ENCODE results near the gene PARD3B.
"Not testable (repeated sequence)": the region's sequence is repeated elsewhere in the genome, so short reads cannot be mapped to it uniquely, and the experiment has no call there.

PARD3B gene

DNA sequence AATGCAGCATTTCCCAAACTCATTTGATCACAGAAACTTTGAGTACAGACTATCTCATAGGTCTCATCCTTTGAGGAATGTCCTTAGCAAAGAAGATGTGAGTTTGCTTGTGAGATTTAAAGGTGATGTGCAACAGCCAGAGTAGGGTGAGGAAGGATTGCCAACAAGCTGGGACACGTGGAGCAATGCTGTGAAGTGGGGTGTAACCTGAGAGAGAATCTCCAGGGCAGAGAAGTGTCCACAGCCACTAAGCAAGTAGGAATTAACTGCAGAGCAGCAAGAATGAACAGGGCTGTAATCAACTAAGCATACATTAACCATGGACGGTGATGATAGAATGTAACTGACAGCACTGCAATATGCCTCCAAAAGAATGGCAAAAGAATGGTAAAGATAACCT, 667.1 kb downstream of the PARD3B start:
- no peak for DNase-seq
- no peak for TF ChIP-seq POLR2A (IDR thresholded peaks at IDR 0.05; ENCODE audit: low read length)
- no peak for TF ChIP-seq GATA1 (IDR thresholded peaks at IDR 0.05; ENCODE audit: low read depth, low read length)

DNA sequence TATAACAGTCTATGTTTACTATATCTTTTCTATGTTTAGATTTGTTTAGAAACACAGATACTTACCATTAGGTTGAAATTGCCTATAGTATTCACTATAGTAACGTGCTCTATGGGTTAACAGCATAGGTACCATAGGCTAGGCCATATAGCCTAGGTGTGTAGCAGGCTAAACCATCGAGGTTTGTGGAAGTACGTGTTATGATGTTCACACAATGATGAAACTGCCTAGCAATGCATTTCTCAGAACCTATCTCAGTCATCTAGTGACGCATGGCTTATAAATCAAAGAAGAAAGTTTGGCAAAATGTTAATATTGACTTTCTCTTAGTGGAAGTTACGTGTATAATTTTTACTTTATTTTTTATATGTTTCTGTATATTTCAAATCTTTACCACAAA, 670.8 kb downstream of the PARD3B start:
- DNase-seq: peak in 1 of 2 experiments; percentile 21
- TF ChIP-seq POLR2A (IDR thresholded peaks at IDR 0.05; ENCODE audit: low read length) (no peak), GATA1 (IDR thresholded peaks at IDR 0.05; ENCODE audit: low read depth, low read length) (no peak)

DNA sequence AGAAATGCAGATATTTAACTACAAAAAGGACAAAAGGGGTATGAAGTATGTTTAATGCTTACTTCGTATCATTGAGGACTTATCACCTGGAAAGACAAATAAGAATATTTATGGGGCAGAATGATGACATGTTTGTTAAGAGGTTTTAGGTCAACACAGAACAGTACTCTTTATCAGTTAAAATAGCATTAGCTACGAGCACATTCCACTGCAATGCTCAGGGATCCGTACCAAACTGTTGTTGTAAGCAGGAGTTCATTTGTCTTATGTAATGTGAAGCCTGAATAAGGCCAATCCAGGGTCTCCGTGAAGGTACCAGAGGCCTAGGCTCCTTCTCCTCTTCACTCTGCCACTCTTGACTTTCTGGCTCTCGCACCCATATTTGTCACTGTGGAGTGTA, 671.3 kb downstream of the PARD3B start:
- DNase-seq: no peak
- TF ChIP-seq GATA1 (IDR thresholded peaks at IDR 0.05; ENCODE audit: low read depth, low read length): no peak
- no peak for TF ChIP-seq POLR2A (IDR thresholded peaks at IDR 0.05; ENCODE audit: low read length)

DNA sequence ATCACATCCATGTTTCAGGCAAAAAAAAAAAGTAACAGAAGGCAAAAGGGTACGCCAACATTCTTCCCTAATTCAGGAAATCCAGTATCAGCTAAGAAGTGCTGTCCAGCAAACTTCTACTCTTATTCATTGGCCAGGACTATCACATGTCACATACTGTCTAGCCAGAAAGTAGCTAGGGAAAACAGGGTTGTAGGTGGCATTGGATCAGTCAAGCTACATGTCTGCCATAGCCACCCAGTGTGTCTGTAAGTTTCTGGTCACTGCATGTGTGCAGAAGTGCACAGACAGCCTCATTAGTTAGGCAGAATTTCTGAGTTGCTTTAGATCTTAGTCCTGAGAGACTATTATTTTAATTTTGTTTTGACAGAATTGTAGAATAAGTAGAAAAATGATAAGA, 671.7 kb downstream of the PARD3B start:
- no peak for DNase-seq
- TF ChIP-seq POLR2A (IDR thresholded peaks at IDR 0.05; ENCODE audit: low read length): no peak
- TF ChIP-seq GATA1 (IDR thresholded peaks at IDR 0.05; ENCODE audit: low read depth, low read length): no peak

DNA sequence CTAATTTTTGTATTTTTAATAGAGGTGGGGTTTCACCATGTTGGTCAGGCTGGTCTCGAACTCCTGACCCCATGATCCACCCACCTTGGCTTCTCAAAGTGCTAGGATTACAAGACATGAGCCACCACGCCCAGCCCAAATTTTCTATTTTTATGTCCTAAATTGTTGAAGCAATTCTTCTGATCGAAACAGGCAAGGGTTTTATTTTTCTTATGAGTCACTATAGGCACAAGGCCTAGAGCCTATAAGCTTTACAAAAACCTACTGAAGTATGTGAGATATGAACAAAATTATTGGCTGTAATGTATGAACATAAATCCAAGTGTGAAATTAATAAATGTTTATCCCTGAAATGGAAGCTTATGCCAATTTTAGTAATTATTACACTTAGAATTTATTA, 672.8 kb downstream of the PARD3B start:
- TF ChIP-seq POLR2A (IDR thresholded peaks at IDR 0.05; ENCODE audit: low read length) (no peak), GATA1 (IDR thresholded peaks at IDR 0.05; ENCODE audit: low read depth, low read length) (no peak)
- DNase-seq: no peak

DNA sequence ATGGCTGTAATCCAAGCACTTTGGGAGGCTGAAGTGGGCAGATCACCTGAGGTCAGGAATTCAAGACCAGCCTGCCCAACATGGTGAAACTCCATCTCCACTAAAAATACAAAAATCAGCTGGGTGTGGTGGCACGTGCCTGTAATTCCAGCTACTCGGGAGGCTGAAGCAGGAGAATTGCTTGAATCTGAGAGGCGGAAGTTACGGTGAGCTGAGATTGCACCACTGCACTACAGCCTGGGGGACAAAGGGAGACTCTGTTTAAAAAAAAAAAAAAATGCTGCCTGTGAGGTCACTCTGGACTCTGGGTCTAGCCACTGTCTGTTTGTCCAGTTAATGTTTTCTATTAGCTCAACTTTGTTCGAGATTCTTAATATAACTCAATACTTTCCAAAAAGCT, 673.5 kb downstream of the PARD3B start:
- not testable (repeated sequence) for DNase-seq

DNA sequence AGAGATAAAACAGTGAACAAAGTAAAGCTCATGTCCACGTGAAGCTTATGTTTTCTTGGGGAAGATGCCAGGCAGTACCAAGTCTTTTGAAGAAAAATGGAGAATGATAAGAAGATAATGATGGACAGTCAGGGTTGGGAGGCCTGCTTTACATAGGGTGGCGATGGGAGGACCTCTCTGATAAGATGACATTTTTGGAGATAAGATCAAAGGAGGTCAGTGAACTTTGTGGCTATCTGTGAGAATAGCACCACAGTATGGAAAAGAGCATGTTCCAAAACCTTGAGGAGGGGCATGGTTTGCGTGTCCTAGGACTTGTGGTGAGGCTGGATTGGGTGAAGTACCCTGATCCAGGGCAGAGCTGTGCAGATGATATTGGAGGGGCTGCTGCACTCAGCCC, 675.3 kb downstream of the PARD3B start:
- TF ChIP-seq GATA1 (IDR thresholded peaks at IDR 0.05; ENCODE audit: low read depth, low read length) (no peak), POLR2A (IDR thresholded peaks at IDR 0.05; ENCODE audit: low read length) (no peak)

DNA sequence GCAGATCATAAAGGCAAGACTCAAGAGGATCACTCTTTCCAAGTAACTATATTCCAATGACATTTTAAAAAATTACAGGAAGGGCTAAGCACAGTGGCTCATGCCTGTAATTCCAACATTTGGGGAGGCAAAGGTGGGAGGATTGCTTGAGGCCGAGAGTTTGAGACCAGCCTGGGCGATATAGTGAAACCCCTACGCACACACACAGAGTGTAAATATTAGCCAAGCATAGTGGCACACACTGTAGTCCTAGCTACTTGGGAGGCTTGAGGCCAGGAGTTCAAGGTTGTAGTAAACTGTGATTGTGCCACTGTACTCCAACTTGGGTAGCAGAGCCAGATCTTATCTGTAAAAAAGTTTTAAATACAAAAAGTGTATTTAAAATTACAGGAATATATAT, 686.8 kb downstream of the PARD3B start:
- no peak for DNase-seq
- no peak for TF ChIP-seq POLR2A (IDR thresholded peaks at IDR 0.05; ENCODE audit: low read length)
- TF ChIP-seq GATA1 (IDR thresholded peaks at IDR 0.05; ENCODE audit: low read depth, low read length): no peak

More for the DNA sequence above, 675.3 kb downstream of the PARD3B start:
- no peak for DNase-seq

DNA sequence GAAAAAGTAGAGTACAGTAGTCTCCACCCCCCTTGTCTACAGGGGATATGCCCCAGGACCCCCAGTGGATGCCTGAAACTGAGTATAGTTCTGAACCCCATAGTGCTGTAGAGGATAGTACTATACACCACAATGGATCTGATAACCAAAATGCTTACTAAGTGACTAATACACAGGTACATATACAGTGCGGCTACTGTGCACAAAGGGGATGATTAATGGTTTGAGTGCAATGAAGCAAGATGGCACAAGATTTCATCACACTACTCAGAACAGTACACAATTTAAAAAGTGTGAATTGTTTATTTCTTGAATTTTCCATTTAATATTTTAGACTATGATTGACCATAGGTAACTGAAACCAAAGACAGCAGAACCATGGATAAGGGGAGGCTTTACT, 690.2 kb downstream of the PARD3B start:
- no peak for DNase-seq
- TF ChIP-seq POLR2A (IDR thresholded peaks at IDR 0.05; ENCODE audit: low read length) (no peak), GATA1 (IDR thresholded peaks at IDR 0.05; ENCODE audit: low read depth, low read length) (no peak)

DNA sequence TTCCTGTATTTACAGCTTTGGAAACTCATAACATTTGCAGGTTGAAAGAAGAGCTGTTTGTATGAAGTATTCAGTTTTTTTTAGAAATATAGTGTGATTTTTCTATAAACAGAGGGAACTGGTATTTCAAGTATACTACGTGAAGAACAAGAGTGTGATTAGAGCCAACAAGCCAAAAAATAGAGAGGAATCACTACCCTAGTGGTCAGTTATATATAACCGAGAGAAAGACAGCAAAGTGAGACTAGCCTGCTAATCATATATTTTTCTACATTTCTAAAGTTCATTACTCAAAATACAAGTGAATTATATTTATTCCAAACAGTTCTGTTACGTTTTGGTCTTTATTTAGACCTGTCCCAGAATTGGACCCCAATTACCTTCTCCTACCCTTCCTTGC, 692.2 kb downstream of the PARD3B start:
- no peak for TF ChIP-seq GATA1 (IDR thresholded peaks at IDR 0.05; ENCODE audit: low read depth, low read length)
- no peak for TF ChIP-seq POLR2A (IDR thresholded peaks at IDR 0.05; ENCODE audit: low read length)
- DNase-seq: no peak

DNA sequence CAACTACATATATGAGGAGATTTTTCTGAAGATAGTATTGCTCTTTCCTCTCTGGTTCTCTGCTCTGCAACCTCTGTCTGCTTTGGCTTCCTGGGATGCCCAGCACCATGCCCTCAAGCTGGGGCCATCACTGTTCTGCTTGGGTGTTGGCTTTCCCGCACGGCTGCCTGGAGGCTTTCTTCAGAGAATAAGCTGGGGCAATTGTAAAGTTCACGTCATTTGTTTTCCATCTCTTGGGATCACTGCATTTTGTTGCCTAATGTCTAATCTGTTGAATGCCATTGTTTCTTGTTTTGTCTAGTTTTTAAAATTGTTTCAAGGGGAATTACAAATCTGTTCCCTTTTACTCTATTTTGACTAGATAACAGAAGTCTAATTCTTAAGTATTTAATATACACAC, 699.7 kb downstream of the PARD3B start:
- TF ChIP-seq GATA1 (IDR thresholded peaks at IDR 0.05; ENCODE audit: low read depth, low read length): no peak
- DNase-seq: no peak

DNA sequence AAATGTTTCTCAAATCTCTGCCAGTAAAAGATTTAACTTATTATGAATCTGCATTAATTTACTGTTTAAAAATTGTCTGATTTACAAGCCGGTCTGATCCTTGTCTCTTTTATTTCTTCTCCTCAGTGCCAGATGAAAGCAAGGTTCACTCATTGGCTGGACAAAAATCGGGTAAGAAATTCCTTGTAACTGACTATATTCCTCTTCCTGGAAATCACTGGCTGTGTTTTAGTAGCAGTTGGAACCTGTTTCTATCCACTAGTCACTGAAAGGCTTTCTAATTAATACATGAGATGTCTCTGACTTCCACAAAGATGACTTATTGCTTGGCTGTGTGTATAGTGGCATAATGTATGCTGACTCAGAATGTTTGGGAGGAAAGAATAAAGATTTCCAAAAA, 700.4 kb downstream of the PARD3B start:
- no peak for TF ChIP-seq GATA1 (IDR thresholded peaks at IDR 0.05; ENCODE audit: low read depth, low read length)
- TF ChIP-seq POLR2A (IDR thresholded peaks at IDR 0.05; ENCODE audit: low read length): no peak
- no peak for DNase-seq

DNA sequence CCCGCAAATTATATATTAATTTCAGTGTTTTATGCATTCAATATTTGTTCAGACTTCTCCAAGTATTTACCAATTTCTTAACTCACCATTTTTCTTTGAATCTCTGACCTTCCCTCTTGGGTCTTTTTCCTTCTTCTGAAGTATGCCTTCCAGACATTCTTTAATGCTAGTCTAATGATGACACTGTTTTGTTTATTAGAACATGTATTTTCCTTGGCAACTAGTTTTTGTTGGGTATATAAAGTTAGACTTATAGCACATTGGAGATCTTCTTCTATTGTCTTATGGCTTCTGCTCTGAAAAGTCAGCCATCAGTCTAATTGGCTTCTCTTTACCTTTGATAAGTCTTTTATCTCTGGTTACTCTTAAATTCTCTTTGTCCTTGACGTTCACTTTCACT, 713.8 kb downstream of the PARD3B start:
- TF ChIP-seq GATA1 (IDR thresholded peaks at IDR 0.05; ENCODE audit: low read depth, low read length) (no peak), POLR2A (IDR thresholded peaks at IDR 0.05; ENCODE audit: low read length) (no peak)
- no peak for DNase-seq

DNA sequence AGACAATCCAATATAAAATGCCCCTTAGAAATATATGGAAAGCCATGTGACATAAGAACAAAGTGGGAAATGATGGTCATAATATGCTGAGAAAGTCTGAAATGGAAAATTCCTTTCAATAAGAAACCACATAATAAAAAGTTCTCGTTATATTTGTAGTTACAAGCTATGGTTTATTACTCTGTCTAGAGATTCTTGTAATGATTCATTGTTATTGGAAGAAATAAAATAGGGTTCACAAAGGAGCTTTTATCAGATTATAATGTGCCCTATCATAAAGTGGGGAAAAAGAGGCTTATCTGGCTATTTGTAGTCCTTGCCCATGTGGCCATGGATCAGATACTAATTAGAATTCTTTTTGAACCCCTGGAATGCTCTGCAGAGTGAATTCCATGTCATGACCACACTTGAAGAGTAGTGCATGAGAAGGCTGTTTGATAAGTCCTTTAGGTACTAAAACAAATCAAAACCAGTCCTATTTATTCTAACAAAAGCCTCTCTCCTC, 716.3 kb downstream of the PARD3B start:
- DNase-seq: no peak
- TF ChIP-seq POLR2A (IDR thresholded peaks at IDR 0.05; ENCODE audit: low read length) (no peak), GATA1 (IDR thresholded peaks at IDR 0.05; ENCODE audit: low read depth, low read length) (no peak)

DNA sequence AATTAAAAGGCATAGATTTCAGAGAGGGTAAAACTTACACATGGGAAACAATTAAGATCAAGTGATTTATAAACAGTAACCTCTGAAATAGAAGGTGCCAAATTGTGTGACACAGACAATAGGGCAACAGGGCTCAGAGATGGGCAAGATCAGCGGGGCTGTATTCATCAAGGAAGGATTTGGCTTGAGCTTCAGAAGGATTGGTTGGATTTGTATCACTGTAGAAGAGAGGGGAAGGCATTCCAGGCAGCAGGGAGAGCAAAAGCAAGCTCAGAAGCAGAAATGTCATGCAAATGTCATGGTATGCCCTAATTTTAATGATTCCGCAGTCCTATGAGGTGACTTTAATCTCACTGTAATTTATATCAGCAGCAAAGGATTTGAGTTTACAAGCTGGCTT, 722.0 kb downstream of the PARD3B start:
- no peak for DNase-seq
- TF ChIP-seq GATA1 (IDR thresholded peaks at IDR 0.05; ENCODE audit: low read depth, low read length): no peak
- no peak for TF ChIP-seq POLR2A (IDR thresholded peaks at IDR 0.05; ENCODE audit: low read length)

DNA sequence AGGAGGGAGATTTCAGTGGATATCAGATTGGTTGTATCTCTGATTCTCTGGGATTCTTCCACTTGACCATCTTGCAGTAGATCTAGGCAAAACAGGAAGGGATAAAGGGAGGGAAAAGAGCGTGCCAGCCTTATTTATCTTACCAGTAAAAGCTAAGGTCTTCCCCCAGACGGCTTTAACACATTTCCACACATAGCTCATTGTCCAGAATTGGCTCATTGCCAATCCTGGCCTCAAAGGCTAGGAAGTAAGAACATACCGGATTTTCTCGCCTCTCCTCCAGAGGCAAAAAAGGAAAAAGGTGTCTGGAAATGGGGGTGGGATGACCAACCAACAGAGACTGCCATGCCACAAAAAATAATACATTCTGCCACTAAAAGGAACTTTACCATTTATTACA, 725.4 kb downstream of the PARD3B start:
- DNase-seq: no peak
- TF ChIP-seq GATA1 (IDR thresholded peaks at IDR 0.05; ENCODE audit: low read depth, low read length): no peak
- no peak for TF ChIP-seq POLR2A (IDR thresholded peaks at IDR 0.05; ENCODE audit: low read length)

Data from erythroblast (primary cell).